Fibroblast of skin of right quadriceps (primary cell): ENCODE measurements around the gene ARSB.
"Not testable (repeated sequence)": the region's sequence is repeated elsewhere in the genome, so short reads cannot be mapped to it uniquely, and the experiment has no call there.

Experiments
- DNase-seq: peaks from one replicate; pipeline ENCODE4 v3.0.0-alpha.2; 2013

The ARSB gene

GRCh38 chr5:78771260-78772205 is 213.6 kb downstream of the ARSB start:
- DNase-seq, result no peak

- no peak for DNase-seq
Measured at GRCh38 chr5:78768781-78769380, 216.2 kb downstream of the ARSB start.

- no peak for DNase-seq
Measured at GRCh38 chr5:78766412-78766762, 218.7 kb downstream of the ARSB start.

DNA sequence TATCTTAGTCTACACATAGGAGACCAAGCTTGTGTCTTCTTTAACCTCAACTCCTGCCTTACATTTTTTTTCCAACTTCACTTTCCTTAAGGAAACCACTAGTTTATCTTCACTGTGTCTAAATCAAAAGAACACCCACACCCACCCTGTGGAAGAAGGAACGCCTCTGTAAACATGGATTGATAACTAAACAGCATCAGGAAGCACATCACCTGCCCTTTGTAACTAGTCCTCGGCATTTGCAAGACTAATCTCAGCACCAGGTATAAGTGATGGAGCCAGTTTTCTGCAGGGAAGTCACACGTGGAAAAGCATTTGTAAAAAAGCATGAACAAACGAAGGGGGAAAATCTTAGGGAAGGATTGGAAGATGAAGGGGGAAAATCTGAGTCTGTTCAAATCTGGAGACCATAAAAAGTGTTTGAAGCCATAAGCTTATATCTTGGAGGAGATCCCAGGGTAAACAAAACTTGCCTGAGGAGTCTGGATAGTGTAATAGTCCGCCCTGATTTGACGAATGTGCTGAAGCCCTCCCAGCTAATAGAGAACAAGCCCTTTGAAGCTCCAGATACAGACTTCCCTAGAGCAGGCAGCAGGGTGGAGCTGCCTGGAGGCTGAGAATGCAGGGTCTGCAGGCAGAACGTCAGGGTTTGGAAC is 219.2 kb downstream of the ARSB start:
- DNase-seq, result no peak

- DNase-seq, result no peak
Measured at GRCh38 chr5:78765116-78765515, 220.0 kb downstream of the ARSB start.

- no peak for DNase-seq
Measured at GRCh38 chr5:78763659-78764189, 221.4 kb downstream of the ARSB start.

DNA sequence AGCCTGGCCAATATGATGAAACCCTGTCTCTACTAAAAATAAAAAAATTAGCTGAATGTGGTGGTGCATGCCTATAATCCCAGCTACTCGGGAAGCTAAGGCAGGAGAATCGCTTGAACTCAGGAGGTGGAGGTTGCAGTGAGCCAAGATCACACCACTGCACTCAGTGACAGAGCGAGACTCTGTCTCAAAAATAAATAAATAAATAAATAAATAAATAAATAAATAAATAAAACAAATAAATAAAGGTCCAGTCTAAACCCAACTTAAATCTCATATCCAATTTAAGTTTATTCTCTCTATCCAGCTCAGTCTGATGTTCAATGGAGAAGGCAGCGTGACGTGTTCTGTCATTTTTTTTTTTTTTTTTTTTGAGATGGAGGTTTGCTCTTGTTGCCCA is 222.4 kb downstream of the ARSB start:
- not testable (repeated sequence) for DNase-seq

GRCh38 chr5:78761840-78762239 is 223.3 kb downstream of the ARSB start:
- no peak for DNase-seq

DNA sequence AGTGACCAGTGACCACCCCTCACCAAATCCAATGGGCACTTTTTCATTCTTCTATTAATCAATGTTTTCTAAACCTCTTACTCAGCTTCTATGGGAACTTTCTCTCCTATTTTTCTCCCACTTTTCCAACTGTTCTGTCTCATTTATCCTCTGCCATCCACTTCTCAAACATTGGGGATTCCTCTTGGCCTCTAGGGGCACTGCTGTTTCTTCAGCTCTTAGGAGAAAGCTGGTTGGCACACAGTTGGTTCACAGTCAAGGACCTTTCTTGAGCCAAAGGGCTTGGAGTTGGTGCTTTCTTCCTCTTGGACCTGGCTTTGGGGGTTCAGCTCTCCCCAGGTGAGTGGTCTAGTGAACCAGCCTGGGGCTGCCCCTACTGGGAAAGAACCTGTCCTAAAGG is 224.3 kb downstream of the ARSB start:
- DNase-seq, result no peak

GRCh38 chr5:78760366-78760765 is 224.7 kb downstream of the ARSB start:
- no peak for DNase-seq

- DNase-seq, result no peak
Measured at GRCh38 chr5:78758169-78758839, 226.8 kb downstream of the ARSB start.

DNA sequence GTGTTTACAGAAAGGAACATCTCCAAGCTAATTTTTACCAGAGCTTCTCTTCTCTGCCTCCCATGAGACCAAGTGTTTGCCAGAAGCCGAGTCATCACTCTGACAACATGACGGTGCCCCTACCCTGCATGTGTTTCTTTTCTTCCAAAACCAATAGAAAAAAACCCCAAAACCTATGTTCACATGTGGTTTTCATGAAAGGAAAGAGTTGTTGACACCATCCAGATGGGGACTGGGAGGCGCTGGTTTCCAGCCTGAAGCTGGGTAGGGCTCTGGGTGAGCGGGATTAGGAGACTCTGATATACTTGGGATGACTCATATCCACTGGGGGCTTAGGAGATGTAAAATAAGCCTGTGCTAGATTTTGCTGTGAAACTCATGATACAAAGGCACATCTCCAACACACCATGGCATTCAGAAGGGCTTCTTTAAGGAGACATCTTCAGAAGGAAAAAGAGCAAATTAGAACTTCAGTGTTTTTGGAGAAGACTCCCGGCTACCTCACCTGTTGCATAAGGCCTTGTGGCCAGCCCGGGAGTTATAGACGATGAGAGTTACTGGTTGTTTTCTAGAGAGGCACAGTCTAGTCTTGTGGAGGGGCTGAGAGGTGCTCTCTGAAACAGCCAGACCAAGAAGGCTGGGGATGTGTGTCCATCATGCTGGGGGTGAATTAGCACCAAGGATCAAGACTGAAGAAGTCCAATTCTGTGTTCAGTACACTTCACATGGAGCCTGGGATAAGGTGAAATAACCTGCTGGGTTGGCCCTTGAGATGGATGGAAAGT is 227.6 kb downstream of the ARSB start:
- DNase-seq, result peak; percentile 97

DNA sequence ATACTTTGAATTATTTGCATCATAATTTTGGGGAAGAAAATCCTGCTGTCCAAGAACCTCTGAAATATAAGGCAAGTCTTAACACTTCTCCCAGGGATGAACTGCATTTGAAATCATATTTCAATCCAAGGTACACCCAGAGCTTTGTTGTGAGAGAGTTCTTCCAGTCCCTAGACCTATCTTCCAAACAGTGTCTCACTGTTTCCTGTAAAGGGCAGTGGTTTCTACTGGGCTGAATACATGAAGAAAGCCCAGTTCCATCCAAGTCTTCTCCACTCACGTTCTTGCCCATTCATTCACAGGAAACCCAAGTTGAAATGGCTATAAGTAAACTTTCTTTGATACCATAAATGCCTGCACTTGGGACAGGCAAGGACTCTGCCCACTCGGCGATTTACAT is 228.3 kb downstream of the ARSB start:
- DNase-seq, result no peak

- DNase-seq, result no peak
Measured at GRCh38 chr5:78755822-78756429, 229.2 kb downstream of the ARSB start.

GRCh38 chr5:78754655-78755054 is 230.5 kb downstream of the ARSB start:
- no peak for DNase-seq

GRCh38 chr5:78753093-78753531 is 232.0 kb downstream of the ARSB start:
- DNase-seq, result peak; percentile 54

DNA sequence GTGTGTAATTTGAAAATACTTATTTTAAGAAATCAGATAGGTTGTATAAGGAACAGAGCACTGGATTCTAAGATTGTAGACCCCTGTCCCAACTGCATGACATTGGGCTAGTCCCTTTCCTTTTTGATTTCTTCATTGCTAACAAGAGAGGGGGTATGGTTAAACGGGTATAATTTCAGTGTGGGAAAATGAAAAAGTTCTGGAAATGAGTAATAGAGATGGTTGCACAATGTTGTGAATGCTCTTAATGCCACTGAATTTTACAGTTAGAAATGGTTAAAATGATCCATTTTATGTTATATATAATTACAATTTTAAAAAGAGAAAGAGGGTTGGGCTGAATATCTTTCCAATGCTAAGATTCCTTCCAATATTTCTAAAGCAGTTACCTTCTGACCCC is 233.2 kb downstream of the ARSB start:
- DNase-seq, result peak; percentile 37

DNA sequence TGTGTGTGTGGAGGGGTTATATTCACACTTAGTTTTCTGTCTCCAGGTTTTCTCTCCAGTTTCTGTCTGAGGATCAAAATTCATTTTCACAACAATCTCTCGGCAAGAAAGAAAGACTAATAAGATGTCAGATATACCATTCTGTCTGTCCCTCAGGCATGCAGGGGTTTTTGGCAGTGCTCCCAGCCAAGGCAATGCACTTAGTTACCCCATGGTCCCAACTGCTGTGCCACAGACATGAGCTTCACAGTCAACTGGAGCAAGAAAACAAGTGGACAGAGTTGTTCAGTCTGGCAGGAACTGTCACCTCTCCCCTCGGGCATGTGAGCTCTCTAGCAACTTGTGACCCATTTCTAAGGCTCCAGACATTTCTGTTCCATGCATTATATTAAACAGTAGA is 234.8 kb downstream of the ARSB start:
- DNase-seq, result no peak

DNA sequence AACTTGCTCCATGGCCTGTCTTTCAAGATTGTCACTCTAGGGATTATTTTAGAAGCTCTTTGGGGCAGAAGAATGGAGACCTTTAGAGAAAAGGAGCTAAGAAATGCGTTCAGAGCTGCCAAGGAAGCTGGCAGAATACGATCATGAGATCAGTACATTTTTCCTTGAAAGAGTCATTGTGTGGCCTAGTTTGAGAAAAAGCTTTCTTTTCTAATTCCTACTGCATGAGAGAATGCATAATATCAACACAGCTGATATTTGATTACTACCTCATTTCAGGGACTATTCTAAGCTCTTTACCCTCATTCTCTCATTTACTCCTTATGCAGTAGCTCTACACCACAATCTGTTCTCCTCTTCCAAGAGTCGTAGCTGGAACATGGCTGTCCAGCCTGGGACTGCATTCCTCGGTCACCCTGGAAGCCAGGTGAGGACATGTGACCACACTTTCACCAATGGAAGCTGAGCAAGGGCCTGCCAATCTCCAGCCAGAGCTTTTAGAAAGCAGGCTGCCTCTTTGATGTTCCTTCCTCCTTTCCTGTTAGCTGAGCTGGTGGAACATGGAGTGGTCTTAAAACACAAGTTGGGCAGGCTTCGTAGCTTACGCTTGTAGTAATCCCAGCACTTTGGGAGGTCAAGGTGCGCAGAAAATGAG is 237.3 kb downstream of the ARSB start:
- DNase-seq, result peak; percentile 79

DNA sequence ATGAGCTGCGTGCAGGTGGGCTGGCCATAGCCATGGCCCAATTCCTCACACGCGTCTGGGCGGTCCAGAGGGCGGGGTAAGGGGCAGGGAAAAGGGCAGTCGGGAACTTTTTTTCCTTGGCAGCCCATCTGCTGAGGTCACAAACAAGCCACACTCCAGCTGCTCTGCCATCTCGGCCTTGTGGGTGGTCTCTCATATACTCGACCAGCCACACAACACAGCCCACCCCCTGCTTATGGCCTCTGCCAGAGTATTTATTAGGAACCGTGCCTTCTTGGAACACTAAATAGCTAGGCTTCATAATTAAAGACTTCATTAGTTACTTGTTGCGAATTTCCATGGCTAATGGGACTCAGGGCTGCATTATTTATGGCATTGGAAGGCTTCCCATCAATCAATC is 238.1 kb downstream of the ARSB start:
- DNase-seq, result no peak
